KMS-11 (cell line): Measurements from ENCODE around the gene HIBADH.

ENCODE experiments used
- H2AFZ ChIP-seq: fragments of 200-600 bp; sonication (generic); 2 replicates; pipeline ENCODE4 v1.6.1; 2016; ENCODE audit warnings: antibody characterized with exemption, mixed run types, low read depth
- H3K27ac ChIP-seq: fragments of 200-600 bp; sonication (generic); 2 replicates; pipeline ENCODE4 v1.6.1; 2016; ENCODE audit warnings: mild to moderate bottlenecking, mixed run types
- H3K27me3 ChIP-seq: fragments of 200-600 bp; sonication (generic); 2 replicates; pipeline ENCODE4 v1.6.1; 2017; ENCODE audit warnings: mild to moderate bottlenecking, low read depth, mixed run types, moderate library complexity; ENCODE audit not compliant: insufficient read depth
- H3K36me3 ChIP-seq: fragments of 200-600 bp; sonication (generic); 2 replicates; pipeline ENCODE4 v1.6.1; 2017; ENCODE audit warnings: mild to moderate bottlenecking, mixed run types; ENCODE audit not compliant: insufficient read depth
- H3K4me1 ChIP-seq: fragments of 200-600 bp; sonication (generic); 2 replicates; pipeline ENCODE4 v1.6.1; 2016; ENCODE audit warnings: mild to moderate bottlenecking, low read depth, mixed run types; ENCODE audit not compliant: poor library complexity, severe bottlenecking
- H3K4me2 ChIP-seq: fragments of 200-600 bp; sonication (generic); 2 replicates; pipeline ENCODE4 v1.7.0; 2016; ENCODE audit warnings: mild to moderate bottlenecking, mixed run types
- H3K4me3 ChIP-seq: fragments of 200-600 bp; sonication (generic); IDR thresholded peaks from 2 replicates; pipeline ENCODE4 v1.6.1; 2017; ENCODE audit warnings: low read depth, low read length, mixed read lengths; ENCODE audit not compliant: insufficient read depth
- H3K79me2 ChIP-seq: fragments of 200-600 bp; sonication (generic); 2 replicates; pipeline ENCODE4 v1.6.1; 2016; ENCODE audit warnings: low read depth, mixed run types; ENCODE audit not compliant: insufficient read depth
- H3K9ac ChIP-seq: fragments of 200-600 bp; sonication (generic); 2 replicates; pipeline ENCODE4 v1.6.1; 2016; ENCODE audit warnings: mild to moderate bottlenecking, mixed run types
- H4K20me1 ChIP-seq: fragments of 200-600 bp; sonication (generic); 2 replicates; pipeline ENCODE4 v1.6.1; 2016; ENCODE audit warnings: mild to moderate bottlenecking, mixed run types; ENCODE audit not compliant: insufficient read depth
- CTCF ChIP-seq: fragments of 200-600 bp; sonication (generic); conservative IDR thresholded peaks from 2 replicates; pipeline ENCODE4 v1.6.1; 2017; ENCODE audit warnings: low read depth, mild to moderate bottlenecking, antibody characterized with exemption, low read length, moderate library complexity, mixed read lengths

The HIBADH gene

GRCh38 chr7:27551803-27552400, 110.8 kb downstream of the HIBADH start:
- no peak for TF ChIP-seq CTCF

DNA sequence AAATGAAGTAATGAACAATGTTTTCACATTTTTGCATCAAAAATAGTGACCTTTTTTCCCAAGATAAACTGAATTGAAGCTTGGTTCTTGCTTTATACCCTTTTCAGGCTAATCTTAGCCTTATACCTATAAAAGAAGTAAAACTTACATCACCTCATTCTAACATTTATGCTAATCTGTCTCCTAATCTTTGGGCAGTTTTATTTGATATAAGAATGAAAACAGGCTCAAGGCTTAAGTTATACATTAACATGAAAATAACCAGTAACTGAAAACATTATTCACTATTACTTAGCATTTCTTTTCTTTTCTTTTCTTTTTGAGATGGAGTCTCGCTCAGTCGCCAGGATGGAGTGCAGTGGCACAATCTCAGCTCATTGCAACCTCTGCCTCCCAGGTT, 113.1 kb downstream of the HIBADH start:
- Histone ChIP-seq H3K27ac (no peak overlapping the region), H3K4me3 (no peak overlapping the region), H3K36me3 (no peaks in the 10 kb centered on the region), H3K27me3 (no peaks in the 10 kb centered on the region), H2AFZ (no peak overlapping the region), H3K4me2 (no peak overlapping the region), H4K20me1 (no peaks in the 10 kb centered on the region), H3K9ac (no peak overlapping the region), H3K4me1 (no peaks in the 10 kb centered on the region), H3K79me2 (no peaks in the 10 kb centered on the region)
- TF ChIP-seq CTCF = no peak

More at GRCh38 chr7:27551803-27552400, 110.8 kb downstream of the HIBADH start:
- H3K27ac ChIP-seq = no peak overlapping the region
- H3K4me1 ChIP-seq = no peaks in the 10 kb centered on the region
- H3K9ac ChIP-seq = no peak overlapping the region
- no peaks in the 10 kb centered on the region for H4K20me1 ChIP-seq
- H3K4me3 ChIP-seq = no peak overlapping the region
- H2AFZ ChIP-seq = no peak overlapping the region
- no peaks in the 10 kb centered on the region for H3K27me3 ChIP-seq
- no peak overlapping the region for H3K4me2 ChIP-seq
- no peaks in the 10 kb centered on the region for H3K79me2 ChIP-seq
- no peaks in the 10 kb centered on the region for H3K36me3 ChIP-seq

DNA sequence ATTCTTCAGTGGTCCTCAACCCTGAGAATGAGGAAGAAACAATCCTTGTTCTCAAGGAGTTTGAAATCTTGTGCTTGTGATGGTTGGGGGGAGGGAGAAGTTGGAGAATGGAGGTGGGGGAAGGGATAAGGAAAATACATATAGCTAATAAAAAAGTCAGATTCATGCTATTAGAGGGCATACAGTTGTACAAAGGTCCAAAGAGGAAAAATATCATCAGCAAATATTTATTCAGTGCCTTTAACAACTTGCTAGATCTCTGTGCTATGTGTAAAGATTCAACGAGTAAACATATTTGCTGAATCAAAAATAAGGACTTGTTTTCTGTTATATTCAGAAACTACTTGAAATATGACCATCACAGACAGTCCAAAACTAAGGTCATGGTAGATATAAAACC, 114.4 kb downstream of the HIBADH start:
- Histone ChIP-seq H3K27me3 (no peaks in the 10 kb centered on the region), H3K4me1 (no peaks in the 10 kb centered on the region), H3K4me3 (no peak overlapping the region), H2AFZ (no peak overlapping the region), H3K36me3 (no peaks in the 10 kb centered on the region), H4K20me1 (no peaks in the 10 kb centered on the region), H3K79me2 (no peaks in the 10 kb centered on the region), H3K9ac (no peak overlapping the region), H3K27ac (no peak overlapping the region), H3K4me2 (no peak overlapping the region)
- no peak for TF ChIP-seq CTCF

DNA sequence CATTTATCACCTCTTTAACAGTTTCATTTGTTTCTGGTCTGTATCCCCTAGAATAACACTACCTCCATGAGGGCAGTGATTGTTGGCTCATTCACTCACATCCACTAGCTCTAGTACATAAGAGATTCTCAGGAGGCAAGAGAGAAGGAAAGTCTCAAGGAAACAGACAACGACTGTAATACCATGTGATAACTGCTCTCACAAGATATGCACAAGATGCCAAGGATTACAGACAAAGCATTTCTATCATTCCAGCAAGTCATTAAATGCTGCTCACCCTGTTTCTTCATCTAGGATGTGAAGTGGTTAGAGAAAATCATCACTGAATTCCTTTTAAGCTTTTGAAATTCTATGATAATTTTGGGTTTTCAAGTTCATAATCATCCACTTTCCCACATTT, 115.3 kb downstream of the HIBADH start:
- no peak for TF ChIP-seq CTCF
- Histone ChIP-seq H2AFZ (no peak overlapping the region), H3K4me2 (no peak overlapping the region), H3K4me3 (no peak overlapping the region), H3K36me3 (no peaks in the 10 kb centered on the region), H3K27me3 (no peaks in the 10 kb centered on the region), H4K20me1 (no peaks in the 10 kb centered on the region), H3K27ac (no peak overlapping the region), H3K79me2 (no peaks in the 10 kb centered on the region), H3K9ac (no peak overlapping the region), H3K4me1 (no peaks in the 10 kb centered on the region)
